WTC11 (cell line): ENCODE data around the gene ZNF763. TPM values are rescaled to one million over a fixed set of nuclear protein-coding genes. Genes with fewer than 3 reads are reported as not detected.
"Not testable (repeated sequence)": the region's sequence is repeated elsewhere in the genome, so short reads cannot be mapped to it uniquely, and the experiment has no call there.

Source experiments
- ATAC-seq: fragments of 200-7000 bp; cut with Tn5 transposase; 2 replicates; pipeline ENCODE4 v1.10.0; 2021; ENCODE audit warnings: mild to moderate bottlenecking, moderate library complexity
- CTCF ChIA-PET: fragments of 300-600 bp; sonication (Branson Sonifier 250); formaldehyde crosslinking; loops from one replicate; lab custom pipeline; 2021; ENCODE audit warnings: antibody characterized with exemption; lab: Charles Lee
- POLR2A ChIA-PET: fragments of 350-600 bp; sonication (Branson Sonifier 250); formaldehyde crosslinking; loops from one replicate; lab custom pipeline; 2021; ENCODE audit warnings: antibody characterized with exemption; lab: Charles Lee
- DNase-seq: peaks from one replicate; pipeline ENCODE4 v3.0.0; 2021; ENCODE audit warnings: low spot score
- H3K27ac Mint-ChIP-seq: 2 replicates; pipeline ENCODE4 v1.8.0; 2021; ENCODE audit warnings: mixed read lengths
- H3K27me3 Mint-ChIP-seq: 2 replicates; pipeline ENCODE4 v1.8.0; 2021; ENCODE audit warnings: low read depth, mild to moderate bottlenecking, moderate library complexity, mixed read lengths
- H3K36me3 Mint-ChIP-seq: 2 replicates; pipeline ENCODE4 v1.8.0; 2021; ENCODE audit warnings: mixed read lengths
- H3K4me1 Mint-ChIP-seq: 2 replicates; pipeline ENCODE4 v1.8.0; 2022; ENCODE audit warnings: mixed read lengths
- H3K4me3 Mint-ChIP-seq: 2 replicates; pipeline ENCODE4 v1.8.0; 2021; ENCODE audit warnings: mild to moderate bottlenecking, moderate library complexity, mixed read lengths
- H3K9me3 Mint-ChIP-seq: 2 replicates; pipeline ENCODE4 v1.8.0; 2021; ENCODE audit warnings: mixed read lengths
- ATF1 ChIP-seq: sonication (generic); formaldehyde crosslinking; IDR thresholded peaks from 2 replicates; pipeline ENCODE4 v1.8.1; 2023; ENCODE audit warnings: mild to moderate bottlenecking, moderate library complexity, missing genetic modification reagents
- ESRRA ChIP-seq: sonication (generic); formaldehyde crosslinking; IDR thresholded peaks from 2 replicates; pipeline ENCODE4 v1.8.1; 2022; ENCODE audit warnings: mild to moderate bottlenecking, missing genetic modification reagents, borderline replicate concordance
- FOXK1 ChIP-seq: sonication (generic); formaldehyde crosslinking; IDR thresholded peaks from 2 replicates; pipeline ENCODE4 v1.8.0; 2022; ENCODE audit warnings: mild to moderate bottlenecking, moderate library complexity, missing genetic modification reagents
- GTF2I ChIP-seq: fragments of 250-450 bp; sonication (Bioruptor Pico); conservative IDR thresholded peaks from 2 replicates; pipeline ENCODE4 v1.4.0; 2021; ENCODE audit warnings: mild to moderate bottlenecking
- NFATC4 ChIP-seq: fragments of 250-450 bp; sonication (Bioruptor Pico); IDR thresholded peaks from 2 replicates; pipeline ENCODE4 v1.9.0; 2021; ENCODE audit warnings: mild to moderate bottlenecking
- NFYB ChIP-seq: sonication (generic); formaldehyde crosslinking; conservative IDR thresholded peaks from 2 replicates; pipeline ENCODE4 v1.8.0; 2022; ENCODE audit warnings: low read depth, missing genetic modification reagents
- SOX15 ChIP-seq: fragments of 250-450 bp; sonication (Bioruptor Pico); IDR thresholded peaks from 2 replicates; pipeline ENCODE4 v1.9.0; 2021; ENCODE audit warnings: mild to moderate bottlenecking
- TEAD1 ChIP-seq: sonication (generic); formaldehyde crosslinking; IDR thresholded peaks from 2 replicates; pipeline ENCODE4 v1.8.0; 2022; ENCODE audit warnings: mild to moderate bottlenecking, missing genetic modification reagents
- TP53 ChIP-seq: sonication (generic); formaldehyde crosslinking; IDR thresholded peaks from 2 replicates; pipeline ENCODE4 v1.8.1; 2023; ENCODE audit warnings: mild to moderate bottlenecking, missing genetic modification reagents
- ZNF232 ChIP-seq: sonication (generic); formaldehyde crosslinking; IDR thresholded peaks from 2 replicates; pipeline ENCODE4 v1.8.0; 2022; ENCODE audit warnings: mild to moderate bottlenecking, missing genetic modification reagents
- ZNF263 ChIP-seq: sonication (generic); formaldehyde crosslinking; IDR thresholded peaks from 2 replicates; pipeline ENCODE4 v1.8.1; 2022; ENCODE audit warnings: low read depth, mild to moderate bottlenecking, moderate library complexity, missing genetic modification reagents
- total RNA-seq: library from RNA; stranded (reverse); gene quantifications from 3 replicates; pipeline ENCODE4 v1.2.3, GENCODE V29; 2021
- TF ChIP-seq, protein P1 (sequence below): sonication (generic); formaldehyde crosslinking; IDR thresholded peaks from 2 replicates; pipeline ENCODE4 v1.8.1; 2023; ENCODE audit warnings: mild to moderate bottlenecking, missing genetic modification reagents, moderate library complexity
- TF ChIP-seq, protein P2 (sequence below): fragments of 250-450 bp; sonication (Bioruptor Pico); IDR thresholded peaks from 2 replicates; pipeline ENCODE4 v1.9.0; 2021; ENCODE audit warnings: mild to moderate bottlenecking
- TF ChIP-seq, protein P3 (sequence below): sonication (generic); formaldehyde crosslinking; IDR thresholded peaks from 2 replicates; pipeline ENCODE4 v1.8.1; 2023; ENCODE audit warnings: mild to moderate bottlenecking, moderate library complexity, missing genetic modification reagents
- TF ChIP-seq, protein P4 (sequence below): fragments of 250-450 bp; sonication (Bioruptor Pico); IDR thresholded peaks from 2 replicates; pipeline ENCODE4 v2.1.2; 2022; ENCODE audit warnings: mild to moderate bottlenecking, moderate library complexity
- TF ChIP-seq, protein P5 (sequence below): fragments of 250-450 bp; sonication (Bioruptor Pico); IDR thresholded peaks from 2 replicates; pipeline ENCODE4 v1.8.0; 2021; ENCODE audit warnings: mild to moderate bottlenecking

The ZNF763 gene
- total RNA-seq, 1 experiment from 2014 or later: 2.9 TPM

DNA sequence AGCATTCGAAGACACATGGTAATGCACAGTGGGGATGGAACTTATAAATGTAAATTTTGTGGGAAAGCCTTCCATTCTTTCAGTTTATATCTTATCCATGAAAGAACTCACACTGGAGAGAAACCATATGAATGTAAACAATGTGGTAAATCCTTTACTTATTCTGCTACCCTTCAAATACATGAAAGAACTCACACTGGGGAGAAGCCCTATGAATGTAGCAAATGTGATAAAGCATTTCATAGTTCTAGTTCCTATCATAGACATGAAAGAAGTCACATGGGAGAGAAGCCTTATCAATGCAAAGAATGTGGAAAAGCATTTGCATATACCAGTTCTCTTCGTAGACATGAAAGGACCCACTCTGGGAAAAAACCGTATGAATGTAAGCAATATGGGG is 16.2 kb upstream of the ZNF763 start (continued):
- TF ChIP-seq, protein P1, sequence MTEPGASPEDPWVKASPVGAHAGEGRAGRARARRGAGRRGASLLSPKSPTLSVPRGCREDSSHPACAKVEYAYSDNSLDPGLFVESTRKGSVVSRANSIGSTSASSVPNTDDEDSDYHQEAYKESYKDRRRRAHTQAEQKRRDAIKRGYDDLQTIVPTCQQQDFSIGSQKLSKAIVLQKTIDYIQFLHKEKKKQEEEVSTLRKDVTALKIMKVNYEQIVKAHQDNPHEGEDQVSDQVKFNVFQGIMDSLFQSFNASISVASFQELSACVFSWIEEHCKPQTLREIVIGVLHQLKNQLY (CRISPR knock-in tag): no peak

DNA sequence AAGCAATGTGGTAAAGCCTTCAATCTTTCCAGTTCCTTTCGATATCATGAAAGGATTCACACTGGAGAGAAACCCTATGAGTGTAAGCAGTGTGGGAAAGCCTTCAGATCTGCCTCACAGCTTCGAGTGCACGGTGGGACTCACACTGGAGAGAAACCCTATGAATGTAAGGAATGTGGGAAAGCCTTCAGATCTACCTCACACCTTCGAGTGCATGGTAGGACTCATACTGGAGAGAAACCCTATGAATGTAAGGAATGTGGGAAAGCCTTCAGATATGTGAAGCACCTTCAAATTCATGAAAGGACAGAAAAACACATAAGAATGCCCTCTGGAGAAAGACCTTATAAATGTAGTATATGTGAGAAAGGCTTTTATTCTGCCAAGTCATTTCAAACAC is 15.6 kb upstream of the ZNF763 start:
- H3K27ac Mint-ChIP-seq: no peak overlapping the region
- H3K9me3 Mint-ChIP-seq: peaks cover 94% of the 10 kb centered on the region
- peaks cover 97% of the 10 kb centered on the region for H3K36me3 Mint-ChIP-seq
- TF ChIP-seq GTF2I: 0 out of 2 replicates have a peak, but pooled peaks have one; percentile 62
- TF ChIP-seq, protein P2, sequence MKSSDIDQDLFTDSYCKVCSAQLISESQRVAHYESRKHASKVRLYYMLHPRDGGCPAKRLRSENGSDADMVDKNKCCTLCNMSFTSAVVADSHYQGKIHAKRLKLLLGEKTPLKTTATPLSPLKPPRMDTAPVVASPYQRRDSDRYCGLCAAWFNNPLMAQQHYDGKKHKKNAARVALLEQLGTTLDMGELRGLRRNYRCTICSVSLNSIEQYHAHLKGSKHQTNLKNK (CRISPR knock-in tag): no peak
- H3K4me1 Mint-ChIP-seq: no peaks in the 10 kb centered on the region
- ChIA-PET POLR2A (no interaction called here), CTCF (no interaction called here)
- DNase-seq (no peak), ATAC-seq (no peak)
- H3K4me3 Mint-ChIP-seq: no peak overlapping the region
- H3K27me3 Mint-ChIP-seq: peaks cover 23% of the 10 kb centered on the region

DNA sequence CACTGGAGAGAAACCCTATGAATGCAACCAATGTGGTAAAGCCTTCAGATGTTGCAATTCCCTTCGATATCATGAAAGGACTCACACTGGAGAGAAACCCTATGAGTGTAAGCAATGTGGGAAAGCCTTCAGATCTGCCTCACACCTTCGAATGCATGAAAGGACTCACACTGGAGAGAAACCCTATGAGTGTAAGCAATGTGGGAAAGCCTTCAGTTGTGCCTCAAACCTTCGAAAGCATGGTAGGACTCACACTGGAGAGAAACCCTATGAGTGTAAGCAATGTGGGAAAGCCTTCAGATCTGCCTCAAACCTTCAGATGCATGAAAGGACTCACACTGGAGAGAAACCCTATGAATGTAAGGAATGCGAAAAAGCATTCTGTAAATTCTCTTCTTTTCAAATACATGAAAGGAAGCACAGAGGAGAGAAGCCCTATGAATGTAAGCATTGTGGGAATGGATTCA is 15.2 kb upstream of the ZNF763 start:
- ATAC-seq, H3K4me1 Mint-ChIP-seq, DNase-seq, H3K27ac Mint-ChIP-seq, POLR2A ChIA-PET, CTCF ChIA-PET, H3K4me3 Mint-ChIP-seq: not testable (repeated sequence)
- H3K9me3 Mint-ChIP-seq: peaks cover 93% of the 10 kb centered on the region
- peaks cover 92% of the 10 kb centered on the region for H3K36me3 Mint-ChIP-seq
- H3K27me3 Mint-ChIP-seq: peaks cover 23% of the 10 kb centered on the region

DNA sequence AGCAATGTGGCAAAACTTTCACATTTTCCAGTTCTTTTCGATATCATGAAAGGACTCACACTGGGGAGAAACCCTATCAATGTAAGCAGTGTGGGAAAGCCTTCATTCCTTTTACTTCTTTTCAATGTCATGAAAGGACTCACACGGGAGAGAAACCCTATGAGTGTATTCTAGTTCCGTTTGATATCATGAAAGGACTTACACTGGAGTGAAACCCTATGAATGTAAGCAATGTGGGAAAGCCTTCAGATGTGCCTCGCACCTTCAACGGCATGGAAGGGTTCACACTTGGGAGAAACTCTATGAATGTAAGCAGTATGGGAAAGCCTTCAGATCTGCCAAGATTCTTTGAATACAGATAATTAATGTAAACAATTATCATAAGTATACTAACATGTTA is 14.5 kb upstream of the ZNF763 start:
- H3K27me3 Mint-ChIP-seq: peaks cover 25% of the 10 kb centered on the region
- CTCF ChIA-PET: no interaction called here
- H3K4me3 Mint-ChIP-seq: no peak overlapping the region
- H3K36me3 Mint-ChIP-seq: peaks cover 87% of the 10 kb centered on the region
- no peak for ATAC-seq
- H3K4me1 Mint-ChIP-seq: no peaks in the 10 kb centered on the region
- POLR2A ChIA-PET: interaction anchor here (0.7 kb wide), 1 partner anchor 1744 kb away, joined by 5 read pairs; no protein-coding TSS in a partner anchor
- DNase-seq: no peak
- no peak overlapping the region for H3K27ac Mint-ChIP-seq
- TF ChIP-seq SOX15 (CRISPR knock-in tag): no peak
- TF ChIP-seq, protein P3, sequence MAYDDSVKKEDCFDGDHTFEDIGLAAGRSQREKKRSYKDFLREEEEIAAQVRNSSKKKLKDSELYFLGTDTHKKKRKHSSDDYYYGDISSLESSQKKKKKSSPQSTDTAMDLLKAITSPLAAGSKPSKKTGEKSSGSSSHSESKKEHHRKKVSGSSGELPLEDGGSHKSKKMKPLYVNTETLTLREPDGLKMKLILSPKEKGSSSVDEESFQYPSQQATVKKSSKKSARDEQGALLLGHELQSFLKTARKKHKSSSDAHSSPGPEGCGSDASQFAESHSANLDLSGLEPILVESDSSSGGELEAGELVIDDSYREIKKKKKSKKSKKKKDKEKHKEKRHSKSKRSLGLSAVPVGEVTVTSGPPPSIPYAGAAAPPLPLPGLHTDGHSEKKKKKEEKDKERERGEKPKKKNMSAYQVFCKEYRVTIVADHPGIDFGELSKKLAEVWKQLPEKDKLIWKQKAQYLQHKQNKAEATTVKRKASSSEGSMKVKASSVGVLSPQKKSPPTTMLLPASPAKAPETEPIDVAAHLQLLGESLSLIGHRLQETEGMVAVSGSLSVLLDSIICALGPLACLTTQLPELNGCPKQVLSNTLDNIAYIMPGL (CRISPR knock-in tag): no peak
- TF ChIP-seq NFATC4: no peak
- no peak for TF ChIP-seq ESRRA (CRISPR knock-in tag)
- TF ChIP-seq FOXK1 (CRISPR knock-in tag): no peak
- no peak for TF ChIP-seq NFYB
- TF ChIP-seq, protein P4, sequence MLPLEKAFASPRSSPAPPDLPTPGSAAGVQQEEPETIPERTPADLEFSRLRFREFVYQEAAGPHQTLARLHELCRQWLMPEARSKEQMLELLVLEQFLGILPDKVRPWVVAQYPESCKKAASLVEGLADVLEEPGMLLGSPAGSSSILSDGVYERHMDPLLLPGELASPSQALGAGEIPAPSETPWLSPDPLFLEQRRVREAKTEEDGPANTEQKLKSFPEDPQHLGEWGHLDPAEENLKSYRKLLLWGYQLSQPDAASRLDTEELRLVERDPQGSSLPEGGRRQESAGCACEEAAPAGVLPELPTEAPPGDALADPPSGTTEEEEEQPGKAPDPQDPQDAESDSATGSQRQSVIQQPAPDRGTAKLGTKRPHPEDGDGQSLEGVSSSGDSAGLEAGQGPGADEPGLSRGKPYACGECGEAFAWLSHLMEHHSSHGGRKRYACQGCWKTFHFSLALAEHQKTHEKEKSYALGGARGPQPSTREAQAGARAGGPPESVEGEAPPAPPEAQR (CRISPR knock-in tag): no peak
- TF ChIP-seq, protein P5, sequence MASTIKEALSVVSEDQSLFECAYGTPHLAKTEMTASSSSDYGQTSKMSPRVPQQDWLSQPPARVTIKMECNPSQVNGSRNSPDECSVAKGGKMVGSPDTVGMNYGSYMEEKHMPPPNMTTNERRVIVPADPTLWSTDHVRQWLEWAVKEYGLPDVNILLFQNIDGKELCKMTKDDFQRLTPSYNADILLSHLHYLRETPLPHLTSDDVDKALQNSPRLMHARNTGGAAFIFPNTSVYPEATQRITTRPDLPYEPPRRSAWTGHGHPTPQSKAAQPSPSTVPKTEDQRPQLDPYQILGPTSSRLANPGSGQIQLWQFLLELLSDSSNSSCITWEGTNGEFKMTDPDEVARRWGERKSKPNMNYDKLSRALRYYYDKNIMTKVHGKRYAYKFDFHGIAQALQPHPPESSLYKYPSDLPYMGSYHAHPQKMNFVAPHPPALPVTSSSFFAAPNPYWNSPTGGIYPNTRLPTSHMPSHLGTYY (CRISPR knock-in tag): no peak
- TF ChIP-seq ZNF232 (CRISPR knock-in tag): no peak
- TF ChIP-seq TEAD1 (CRISPR knock-in tag): no peak
- TF ChIP-seq TP53: no peak
- no peak for TF ChIP-seq ATF1
- TF ChIP-seq ZNF263 (CRISPR knock-in tag): no peak
- TF ChIP-seq, all 79 proteins: peak for 0
- peaks cover 90% of the 10 kb centered on the region for H3K9me3 Mint-ChIP-seq
